Epithelial cell of prostate (primary cell): Measurements from ENCODE around the gene FMO3.

Experiments
- DNase-seq: peaks from one replicate; pipeline ENCODE4 v3.0.0-alpha.2; 2011; ENCODE audit warnings: low read depth, low spot score
- H3K27ac ChIP-seq: fragments of 450-650 bp; 2 replicates; pipeline ENCODE4 v1.5.1; 2017; ENCODE audit warnings: mild to moderate bottlenecking

The FMO3 gene

GRCh38 chr1:171152549-171152948, 61.8 kb downstream of the FMO3 start:
- H3K27ac ChIP-seq = no peak overlapping the region
- DNase-seq = no peak

- H3K27ac ChIP-seq = no peak overlapping the region
- no peak for DNase-seq
Measured at GRCh38 chr1:171155484-171155883, 64.8 kb downstream of the FMO3 start.

- no peak for DNase-seq
- H3K27ac ChIP-seq = no peak overlapping the region
Measured at GRCh38 chr1:171158096-171158495, 67.4 kb downstream of the FMO3 start.

GRCh38 chr1:171158551-171158950, 67.8 kb downstream of the FMO3 start:
- H3K27ac ChIP-seq = no peak overlapping the region
- no peak for DNase-seq

- no peak overlapping the region for H3K27ac ChIP-seq
- DNase-seq = no peak
Measured at GRCh38 chr1:171159148-171159547, 68.4 kb downstream of the FMO3 start.

- no peak for DNase-seq
- H3K27ac ChIP-seq = peak overlapping the region; percentile 19
Measured at GRCh38 chr1:171160211-171160610, 69.5 kb downstream of the FMO3 start.

- no peak for DNase-seq
- H3K27ac ChIP-seq = peak overlapping the region; percentile 19
Measured at GRCh38 chr1:171160639-171161354, 70.1 kb downstream of the FMO3 start.

- H3K27ac ChIP-seq = peak overlapping the region; percentile 19
- no peak for DNase-seq
Measured at GRCh38 chr1:171161431-171161830, 70.7 kb downstream of the FMO3 start.

- peak; percentile 79 for DNase-seq
- H3K27ac ChIP-seq = peak overlapping the region; percentile 85
Measured at GRCh38 chr1:171166361-171166760, 75.7 kb downstream of the FMO3 start.
